NCI-H146 treated with DMSO at 0.1 percent for 48 hours (cell line): ENCODE results near the gene PLXNB1.

ENCODE experiments used
- DNase-seq: peaks from one replicate; lab custom pipeline; 2025; ENCODE audit not compliant: unreplicated experiment; lab: John Stamatoyannopoulos, UW

PLXNB1 gene

DNA sequence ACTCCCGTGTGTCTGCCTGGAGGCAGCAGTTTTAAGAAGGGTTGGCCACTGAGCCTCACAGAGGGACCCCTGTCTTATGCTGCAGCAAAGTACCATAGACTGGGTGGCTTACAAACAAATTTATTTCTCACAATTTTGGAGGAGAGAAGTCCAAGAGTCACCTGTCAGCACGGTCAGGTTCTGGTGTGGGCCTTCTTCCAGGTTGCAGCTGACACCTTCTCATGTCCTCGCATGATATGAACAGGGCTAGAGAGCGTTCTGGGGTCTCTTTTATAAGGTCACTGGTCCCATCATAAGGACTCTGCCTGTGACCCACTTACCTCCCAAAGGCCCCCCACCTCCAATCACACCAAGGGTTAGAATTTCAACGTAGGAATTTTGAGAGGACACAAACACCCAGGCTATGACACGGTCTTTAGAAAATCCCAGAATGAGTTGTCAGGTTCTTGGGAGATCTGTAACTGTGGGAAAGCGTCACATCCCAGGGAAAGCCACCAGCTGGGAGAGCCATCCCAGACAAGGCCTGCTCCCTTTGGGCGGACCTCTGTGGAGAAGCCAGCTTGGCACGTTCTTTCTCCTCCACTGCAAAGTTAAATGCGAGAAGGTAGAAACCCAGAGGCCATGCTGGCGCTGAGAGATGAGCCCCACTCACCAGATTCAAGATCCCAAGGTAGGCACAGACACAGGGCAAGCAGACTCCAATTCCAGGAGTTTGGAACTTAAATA, 58.1 kb downstream of the PLXNB1 start, which contains the start of gene FBXW12:
Gene FBXW12, plus strand, starts transcription at position 569 of the 726 bp plus-strand sequence. CDS start 549 bp downstream, outside the sequence.
- no peak for DNase-seq

DNA sequence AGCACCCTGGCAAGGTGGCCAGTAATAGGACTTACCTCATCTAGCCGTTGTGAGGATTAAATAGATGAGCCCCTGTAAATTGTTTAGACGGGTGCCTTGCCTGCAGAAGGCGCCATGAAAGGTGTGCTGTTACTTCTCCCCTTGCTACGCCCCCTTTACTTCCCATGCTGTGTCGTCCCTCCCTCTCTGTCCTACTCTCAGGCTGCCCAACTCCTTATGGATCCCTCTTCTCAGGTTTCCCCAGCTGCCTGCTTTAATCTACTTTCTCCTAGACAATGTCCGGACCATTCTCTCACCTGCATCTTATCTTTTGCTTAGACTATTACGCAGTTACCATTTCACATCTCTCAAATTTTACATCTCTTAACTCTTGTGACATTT, 59.6 kb downstream of the PLXNB1 start:
- DNase-seq: no peak

DNA sequence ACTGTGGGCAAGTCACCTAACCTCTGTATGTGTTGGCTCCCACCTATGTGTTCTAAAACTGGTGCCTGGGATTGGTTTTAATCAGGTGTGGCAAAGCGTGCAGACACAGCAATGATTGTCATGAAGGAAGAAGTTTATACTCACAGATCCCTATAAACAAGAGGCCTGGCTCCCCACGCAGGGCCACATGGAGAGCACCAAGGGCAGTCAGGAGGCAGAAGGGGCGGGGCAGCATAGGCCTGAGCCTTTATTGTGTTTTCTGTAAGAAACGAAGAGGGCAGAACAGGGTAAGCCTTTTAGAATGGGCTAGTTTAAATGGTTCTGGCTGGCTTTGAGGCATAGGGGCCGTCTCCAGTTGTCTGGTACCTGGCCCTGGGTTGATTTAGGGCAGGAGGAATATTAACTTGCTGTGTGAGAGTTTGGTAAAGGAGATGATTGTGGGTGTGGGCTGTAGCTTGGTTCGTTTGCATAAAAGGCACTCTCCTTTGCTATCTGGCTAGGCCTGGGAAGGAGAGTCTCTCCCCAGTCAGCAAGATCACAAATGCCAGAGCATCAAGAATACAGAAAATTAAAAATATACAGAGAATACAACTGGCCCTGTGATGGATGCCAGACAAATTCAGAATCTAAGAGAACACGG, 60.1 kb downstream of the PLXNB1 start:
- DNase-seq: no peak

DNA sequence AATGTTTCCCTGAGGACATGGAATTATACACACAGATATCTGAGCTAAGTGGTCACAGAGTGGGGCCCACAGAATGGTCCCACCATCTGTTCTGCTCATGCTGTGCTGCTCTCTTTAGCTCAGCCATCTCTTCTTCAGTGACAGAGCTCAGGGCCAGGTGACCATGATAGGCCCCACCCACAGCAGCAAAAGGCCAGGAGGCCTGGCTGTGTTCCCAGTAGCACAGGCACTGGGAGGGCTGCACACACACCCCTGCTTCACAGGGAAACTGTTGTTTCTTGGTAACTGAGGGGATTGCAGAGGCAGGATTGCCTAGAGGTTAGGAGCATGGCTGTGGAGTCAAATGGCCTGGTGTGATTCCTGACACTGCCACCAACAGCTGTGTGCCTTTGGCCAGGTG, 62.7 kb downstream of the PLXNB1 start:
- peak; percentile 18 for DNase-seq

DNA sequence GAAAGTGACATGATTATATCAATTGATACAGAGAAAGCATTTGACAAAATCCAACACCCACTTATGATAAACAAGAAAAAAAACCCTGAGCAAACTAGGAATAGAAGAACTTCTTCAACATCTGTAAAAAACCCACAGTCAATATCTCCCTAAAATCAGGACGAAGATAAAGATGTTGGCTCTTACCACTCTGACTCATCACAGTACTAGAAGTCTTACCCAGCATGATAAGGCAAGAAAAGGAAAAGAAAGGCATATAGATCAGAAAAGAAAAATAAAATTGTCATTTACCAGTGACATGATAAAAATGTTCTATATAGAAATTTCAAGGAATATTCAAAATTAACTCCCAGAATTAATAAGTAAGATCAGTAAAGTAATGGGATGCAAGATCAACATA, 65.0 kb downstream of the PLXNB1 start:
- no peak for DNase-seq

DNA sequence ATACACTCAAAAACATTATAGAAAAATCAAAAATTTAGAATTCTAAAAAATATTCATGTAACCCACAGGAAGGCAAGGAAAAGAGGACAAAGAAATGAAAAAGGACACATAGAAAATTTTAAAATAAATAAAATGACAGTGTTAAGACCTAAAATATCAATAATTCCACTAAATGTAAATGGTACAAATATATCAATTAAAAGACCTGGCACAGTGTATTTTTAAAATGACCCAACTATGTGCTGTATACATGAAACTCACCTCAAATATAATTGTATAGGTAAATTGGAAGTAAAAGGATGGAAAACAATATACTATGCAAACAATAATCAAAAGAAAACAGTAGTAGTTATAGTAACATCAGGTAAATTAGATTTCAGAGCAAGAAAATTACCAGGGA, 68.0 kb downstream of the PLXNB1 start:
- DNase-seq: no peak

DNA sequence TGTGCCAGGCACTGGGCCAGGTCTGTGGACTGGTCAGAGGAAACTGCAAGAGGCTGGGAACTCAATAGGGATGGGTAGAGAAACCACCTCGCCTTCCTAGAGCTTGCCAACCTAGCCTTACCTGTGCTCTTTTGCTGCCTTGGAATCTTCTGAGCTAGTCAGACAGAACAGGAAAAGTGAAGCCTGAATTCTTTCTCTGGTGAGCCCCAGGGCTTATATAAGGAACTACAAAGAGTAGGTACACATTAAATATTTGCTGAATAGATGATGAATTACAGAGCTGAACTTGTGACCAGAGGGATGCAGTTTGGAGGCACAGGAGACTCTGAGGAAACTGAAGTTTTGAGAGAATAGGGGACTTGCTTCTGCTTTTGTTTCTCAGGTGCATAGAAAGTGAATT, 73.5 kb downstream of the PLXNB1 start:
- no peak for DNase-seq

DNA sequence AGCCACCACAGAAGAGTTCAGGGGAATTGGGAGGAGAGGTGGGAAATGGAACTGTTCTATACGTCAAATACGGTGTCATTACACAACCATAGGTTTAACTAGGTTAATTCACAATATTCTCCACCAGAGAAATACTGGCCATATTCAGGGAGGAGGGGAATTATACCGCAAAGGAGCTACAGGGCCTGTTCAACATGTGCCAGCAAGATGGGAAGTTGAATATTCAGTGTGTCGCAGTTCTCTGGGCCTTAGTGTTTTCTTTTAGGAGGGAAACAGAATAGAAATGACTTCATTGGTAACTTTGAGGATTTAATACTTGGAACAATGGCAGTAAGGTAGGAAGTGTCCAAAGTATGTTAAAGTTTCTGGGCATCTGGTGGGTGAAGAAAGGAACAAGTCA, 75.9 kb downstream of the PLXNB1 start:
- no peak for DNase-seq
